NB4 (cell line): ENCODE results near the gene NDUFS2.

ENCODE experiments used
- POLR2A ChIP-seq: IDR thresholded peaks from 2 replicates; pipeline ENCODE4 v1.6.1; 2011; ENCODE audit warnings: mild to moderate bottlenecking; ENCODE audit not compliant: insufficient read length; ENCODE audit errors: extremely low read depth
- TF ChIP-seq, protein P1 (sequence below): IDR thresholded peaks from one replicate; pipeline ENCODE4 v1.5.1; 2012; ENCODE audit warnings: low read depth, low read length

DNA sequence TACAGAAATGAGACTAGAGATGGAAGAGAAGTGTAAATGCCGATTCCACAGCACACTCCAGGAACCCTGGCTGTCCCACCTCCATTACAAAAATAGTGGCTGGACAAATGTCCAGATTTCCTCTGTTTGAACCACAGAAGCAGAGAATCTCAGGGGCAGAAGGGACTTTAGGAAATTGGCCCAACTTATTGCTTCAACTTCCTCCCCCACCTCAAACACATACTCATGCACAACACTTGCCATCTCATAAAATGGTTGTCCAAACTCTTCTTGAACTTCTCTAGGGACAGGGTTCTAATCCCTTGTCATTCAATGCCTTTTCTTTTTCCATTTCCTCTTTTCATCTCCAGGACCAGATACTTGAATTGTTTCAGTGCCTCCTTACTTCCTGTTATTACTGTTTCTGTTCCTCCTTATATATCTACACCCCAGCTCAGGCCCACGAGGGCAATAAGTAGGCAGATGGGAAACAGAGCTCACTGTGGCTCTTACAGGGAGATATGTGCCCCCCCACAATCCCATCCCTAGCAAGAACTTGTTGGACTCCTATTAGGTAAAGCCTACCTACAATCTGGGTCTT is 16.3 kb upstream of the NDUFS2 start:
- TF ChIP-seq POLR2A = no peak
- TF ChIP-seq, protein P1, sequence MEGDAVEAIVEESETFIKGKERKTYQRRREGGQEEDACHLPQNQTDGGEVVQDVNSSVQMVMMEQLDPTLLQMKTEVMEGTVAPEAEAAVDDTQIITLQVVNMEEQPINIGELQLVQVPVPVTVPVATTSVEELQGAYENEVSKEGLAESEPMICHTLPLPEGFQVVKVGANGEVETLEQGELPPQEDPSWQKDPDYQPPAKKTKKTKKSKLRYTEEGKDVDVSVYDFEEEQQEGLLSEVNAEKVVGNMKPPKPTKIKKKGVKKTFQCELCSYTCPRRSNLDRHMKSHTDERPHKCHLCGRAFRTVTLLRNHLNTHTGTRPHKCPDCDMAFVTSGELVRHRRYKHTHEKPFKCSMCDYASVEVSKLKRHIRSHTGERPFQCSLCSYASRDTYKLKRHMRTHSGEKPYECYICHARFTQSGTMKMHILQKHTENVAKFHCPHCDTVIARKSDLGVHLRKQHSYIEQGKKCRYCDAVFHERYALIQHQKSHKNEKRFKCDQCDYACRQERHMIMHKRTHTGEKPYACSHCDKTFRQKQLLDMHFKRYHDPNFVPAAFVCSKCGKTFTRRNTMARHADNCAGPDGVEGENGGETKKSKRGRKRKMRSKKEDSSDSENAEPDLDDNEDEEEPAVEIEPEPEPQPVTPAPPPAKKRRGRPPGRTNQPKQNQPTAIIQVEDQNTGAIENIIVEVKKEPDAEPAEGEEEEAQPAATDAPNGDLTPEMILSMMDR = no peak
